IMR-90 (cell line): ENCODE data around the gene GNG7. TPM values are rescaled to one million over a fixed set of nuclear protein-coding genes. Genes with fewer than 3 reads are reported as not detected.

Experiments
- ATAC-seq: fragments of 200-7000 bp; cut with Tn5 transposase; 2 replicates; pipeline ENCODE4 v1.9.1; 2020; ENCODE audit warnings: low read depth, mild to moderate bottlenecking, moderate library complexity
- BruUV-seq: library from RNA; stranded (reverse); fragments of 400-500 nt; replicated peaks from 2 replicates; lab custom pipeline; 2021; lab: Mats Ljungman, UMichigan
- CTCF ChIA-PET: fragments of 300-600 bp; formaldehyde crosslinking; extraction: SDS; loops from one replicate; lab custom pipeline; 2021; ENCODE audit warnings: antibody characterized with exemption; lab: Yijun Ruan, JAX
- POLR2A ChIA-PET: fragments of 300-600 bp; sonication (Branson Sonifier 250); formaldehyde crosslinking; loops from one replicate; lab custom pipeline; 2022; ENCODE audit warnings: antibody characterized with exemption; ENCODE audit not compliant: unreplicated experiment; lab: Charles Lee
- DNase-seq: peaks from one replicate; pipeline ENCODE4 v3.0.0; 2013
- H2AFZ ChIP-seq: replicated peaks from 2 replicates; pipeline ENCODE3; 2013; ENCODE audit warnings: low read length, mild to moderate bottlenecking; ENCODE audit not compliant: poor library complexity
- H2AK5ac ChIP-seq: 2 replicates; pipeline ENCODE4 v1.6.1; 2013; ENCODE audit warnings: low read depth, low read length, inconsistent platforms
- H2AK9ac ChIP-seq: replicated peaks from 2 replicates; pipeline ENCODE3; 2013; ENCODE audit warnings: mild to moderate bottlenecking, low read depth, low read length, moderate library complexity; ENCODE audit not compliant: poor library complexity
- H2BK120ac ChIP-seq: 2 replicates; pipeline ENCODE4 v1.6.1; 2013; ENCODE audit warnings: low read depth, low read length, inconsistent platforms
- H2BK15ac ChIP-seq: 3 replicates; pipeline ENCODE4 v1.6.1; 2013; ENCODE audit warnings: low read depth, low read length, inconsistent platforms
- H2BK20ac ChIP-seq: 2 replicates; pipeline ENCODE4 v1.6.1; 2013; ENCODE audit warnings: low read depth, mild to moderate bottlenecking, inconsistent platforms, low read length, moderate library complexity
- H2BK5ac ChIP-seq: 2 replicates; pipeline ENCODE4 v1.6.1; 2013; ENCODE audit warnings: mild to moderate bottlenecking, low read depth, low read length, inconsistent platforms; ENCODE audit not compliant: poor library complexity, severe bottlenecking
- H3K14ac ChIP-seq: replicated peaks from 2 replicates; pipeline ENCODE4 v1.6.1; 2013; ENCODE audit warnings: low read depth, low read length, inconsistent platforms
- H3K18ac ChIP-seq: 2 replicates; pipeline ENCODE4 v1.6.1; 2013; ENCODE audit warnings: low read depth, low read length, control low read depth
- H3K23ac ChIP-seq: 2 replicates; pipeline ENCODE4 v1.6.1; 2013; ENCODE audit warnings: low read depth, low read length, inconsistent platforms
- H3K27ac ChIP-seq: 2 replicates; pipeline ENCODE4 v1.5.1; 2013; ENCODE audit warnings: mild to moderate bottlenecking, control low read depth, low read length; ENCODE audit not compliant: insufficient read depth
- H3K27me3 ChIP-seq: 2 replicates; pipeline ENCODE4 v1.6.1; 2013; ENCODE audit warnings: low read length; ENCODE audit not compliant: control insufficient read depth, insufficient read depth
- H3K36me3 ChIP-seq: 2 replicates; pipeline ENCODE4 v1.6.1; 2013; ENCODE audit warnings: low read length, mixed read lengths; ENCODE audit not compliant: control insufficient read depth, insufficient read depth
- H3K4ac ChIP-seq: 2 replicates; pipeline ENCODE4 v1.6.1; 2013; ENCODE audit warnings: low read depth, low read length, inconsistent platforms
- H3K4me1 ChIP-seq: 2 replicates; pipeline ENCODE4 v1.6.1; 2013; ENCODE audit warnings: low read length, mixed read lengths; ENCODE audit not compliant: control insufficient read depth, insufficient read depth
- H3K4me2 ChIP-seq: 2 replicates; pipeline ENCODE4 v1.6.1; 2013; ENCODE audit warnings: low read depth, mild to moderate bottlenecking, control low read depth, low read length, moderate library complexity
- H3K4me3 ChIP-seq: 2 replicates; pipeline ENCODE4 v1.5.1; 2013; ENCODE audit warnings: low read depth, mild to moderate bottlenecking, control low read depth, low read length, moderate library complexity; ENCODE audit not compliant: insufficient read depth
- H3K56ac ChIP-seq: 2 replicates; pipeline ENCODE4 v1.6.1; 2013; ENCODE audit warnings: low read length, inconsistent platforms; ENCODE audit not compliant: insufficient read depth; ENCODE audit errors: extremely low read depth
- H3K79me1 ChIP-seq, 2 experiments: 2 replicates each; pipeline ENCODE4 v1.6.1; 2013; ENCODE audit warnings: low read length in 2 of 2, inconsistent platforms in 1 of 2, low read depth in 1 of 2
- H3K9ac ChIP-seq: 2 replicates; pipeline ENCODE4 v1.6.1; 2013; ENCODE audit warnings: low read depth, low read length, control low read depth
- H3K9me1 ChIP-seq: 2 replicates; pipeline ENCODE4 v1.6.1; 2013; ENCODE audit warnings: low read length, inconsistent platforms; ENCODE audit not compliant: insufficient read depth
- H3K9me3 ChIP-seq: 2 replicates; pipeline ENCODE4 v1.6.1; 2013; ENCODE audit warnings: low read length; ENCODE audit not compliant: control insufficient read depth, insufficient read depth
- H4K20me1 ChIP-seq: 2 replicates; pipeline ENCODE4 v1.6.1; 2013; ENCODE audit warnings: low read length, inconsistent platforms; ENCODE audit not compliant: insufficient read depth
- H4K5ac ChIP-seq: 2 replicates; pipeline ENCODE4 v1.6.1; 2013; ENCODE audit warnings: mild to moderate bottlenecking, low read depth, low read length, control low read depth
- H4K8ac ChIP-seq, 2 experiments: 2 replicates each; pipeline ENCODE4 v1.6.1; 2013; ENCODE audit warnings: low read depth in 2 of 2, low read length in 2 of 2, control low read depth in 1 of 2, inconsistent platforms in 1 of 2
- H4K91ac ChIP-seq: 2 replicates; pipeline ENCODE4 v1.6.1; 2013; ENCODE audit warnings: low read depth, low read length, inconsistent platforms; ENCODE audit not compliant: insufficient read depth
- BHLHE40 ChIP-seq: fragments of 150-350 bp; IDR thresholded peaks from 2 replicates; pipeline ENCODE4 v1.6.1; 2016; ENCODE audit warnings: mild to moderate bottlenecking, low read depth, low read length
- RAD21 ChIP-seq: IDR thresholded peaks from 2 replicates; pipeline ENCODE4 v1.6.1; 2012; ENCODE audit warnings: low read length, improper control_type of control experiment
- RCOR1 ChIP-seq: IDR thresholded peaks from 2 replicates; pipeline ENCODE4 v1.6.1; 2012; ENCODE audit warnings: mild to moderate bottlenecking, low read length, improper control_type of control experiment; ENCODE audit not compliant: insufficient replicate concordance
- SMC3 ChIP-seq: fragments of 150-350 bp; IDR thresholded peaks from 2 replicates; pipeline ENCODE4 v1.6.1; 2016; ENCODE audit warnings: low read depth, mild to moderate bottlenecking, antibody characterized with exemption, low read length, moderate library complexity
- USF2 ChIP-seq: fragments of 150-350 bp; IDR thresholded peaks from 2 replicates; pipeline ENCODE4 v1.6.1; 2017; ENCODE audit warnings: mild to moderate bottlenecking, antibody characterized with exemption, low read length, low read depth
- WGBS, 2 experiments: methylation state at CpG; one replicate each; pipeline versions ENCODE4 v1.1.5 to v1.1.7; 2013; ENCODE audit warnings: missing lambda C conversion rate in 2 of 2; ENCODE audit not compliant: insufficient read length in 1 of 2; ENCODE audit errors: extremely low coverage in 2 of 2; 5-methylcytosine and 5-hydroxymethylcytosine counted together
- dilution Hi-C: fragments of 300-500 bp; cut with HindIII; formaldehyde crosslinking; loops from one replicate; pipeline ENCODE4 v1.14.3; 2018; ENCODE audit warnings: low sequenced_read_pairs; ENCODE audit not compliant: unreplicated experiment
- in situ Hi-C: fragments of 300-500 bp; cut with MboI; formaldehyde crosslinking; loops from 3 replicates; pipeline ENCODE4 v1.14.3; 2019; ENCODE audit warnings: low sequenced_read_pairs, inconsistent platforms, mixed read lengths
- intact Hi-C: fragments of 100-400 bp; cut with micrococcal nuclease; formaldehyde crosslinking; loops from 2 replicates; pipeline ENCODE4 v1.10.0; 2022
- polyA plus RNA-seq, 3 experiments: library from polyadenylated mRNA; depleted of rRNA; stranded (reverse); fragments of >200 nt; gene quantifications; 2 replicates each; pipeline ENCODE4 v1.2.3, GENCODE V29; 2012; ENCODE audit warnings: low replicate concordance in 1 of 3
- total RNA-seq: library from RNA; depleted of rRNA; stranded (reverse); fragments of >200 nt; gene quantifications from 2 replicates; pipeline ENCODE4 v1.2.3, GENCODE V29; 2012

The GNG7 gene
- total and polyA plus RNA-seq, 2 of the 4 experiments (the other 2 are of a cell fraction) = under 0.01 to 0.21 TPM

- dilution Hi-C loops (no loop called here), intact Hi-C loops (no loop called here), in situ Hi-C loops (loop anchor here (10.0 kb wide), 1 partner anchor 200 kb away; the partner anchor contains the start of gene ZNF556)
- Histone ChIP-seq H3K4me1 (no peaks in the 10 kb centered on the region), H3K14ac (no peak overlapping the region), H3K18ac (no peak overlapping the region), H2BK120ac (no peak overlapping the region), H3K4me3 (no peak overlapping the region), H2BK15ac (no peak overlapping the region), H3K4me2 (no peak overlapping the region), H3K27me3 (peaks cover 16% of the 10 kb centered on the region), H3K9me1 (no peaks in the 10 kb centered on the region), H2AK9ac (no peak overlapping the region), H3K56ac (no peak overlapping the region), H2BK5ac (no peak overlapping the region), H2BK20ac (no peak overlapping the region), H4K5ac (no peak overlapping the region), H3K23ac (no peak overlapping the region), H3K9ac (no peak overlapping the region), H3K36me3 (no peaks in the 10 kb centered on the region), H2AK5ac (no peak overlapping the region), H4K8ac (no peak overlapping the region), H3K79me1 (no peaks in the 10 kb centered on the region), H3K4ac (no peak overlapping the region), H3K9me3 (peaks cover 5% of the 10 kb centered on the region), H3K27ac (no peak overlapping the region), H2AFZ (no peak overlapping the region), H4K20me1 (no peaks in the 10 kb centered on the region), H4K91ac (no peak overlapping the region)
- TF ChIP-seq USF2 (no peak), BHLHE40 (no peak), RCOR1 (no peak), SMC3 (no peak), RAD21 (no peak)
- no TSS peak for BruUV-seq
- ATAC-seq (no peak), DNase-seq (no peak)
- no CpG with 5 or more reads among the region's 11 CpGs for WGBS, 2 experiments
- ChIA-PET CTCF (no interaction called here), POLR2A (no interaction called here)
Observed at GRCh38 chr19:2665103-2665502, 37.4 kb downstream of the GNG7 start.
